ENCODE measurements around the gene CPNE6. TPM values are rescaled to one million over a fixed set of nuclear protein-coding genes. Genes with fewer than 3 reads are reported as not detected.

CPNE6 gene
- total and polyA plus RNA-seq, 2 donors (not counting 1 experiment from before 2014, with no cell fraction given): not detected

DNA sequence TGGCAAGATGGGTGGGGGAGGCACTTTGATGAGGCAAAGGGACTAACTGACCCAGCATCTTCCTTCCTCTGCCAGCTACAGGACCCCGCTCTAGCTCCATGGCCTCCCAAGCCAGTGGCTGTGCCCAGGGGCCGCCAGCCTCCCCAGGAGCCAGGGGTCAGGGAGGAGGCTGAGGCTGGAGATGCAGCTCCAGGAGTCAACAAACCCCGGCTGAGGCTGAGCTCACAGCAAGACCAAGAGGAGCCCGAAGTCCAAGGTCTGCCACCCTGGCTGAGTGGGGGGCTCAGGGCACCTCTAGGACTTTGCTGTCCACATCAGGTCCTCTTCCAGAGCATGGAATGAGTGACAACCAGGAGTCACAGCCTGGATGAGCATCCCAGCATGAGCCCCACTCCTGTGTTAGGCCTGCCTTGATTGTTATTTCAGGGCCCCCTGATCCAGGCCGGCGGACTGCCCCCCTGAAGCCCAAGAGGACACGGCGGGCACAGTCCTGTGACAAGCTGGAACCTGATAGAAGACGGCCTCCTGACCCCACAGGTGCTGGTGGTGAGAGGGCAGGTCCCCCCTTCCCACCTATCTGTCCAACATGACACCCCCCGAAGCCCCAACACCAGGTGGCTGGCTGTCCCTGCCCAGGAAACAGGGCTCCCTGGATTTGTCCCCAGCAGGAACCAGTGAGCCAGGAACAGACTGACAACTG is 2.5 kb upstream of the CPNE6 start:
- CTCF ChIA-PET: interaction anchor here (1.1 to 1.3 kb wide), 3 partner anchors 22 to 40 kb away, joined by 3 to 4 read pairs (median 3); no protein-coding TSS in a partner anchor
- no peak overlapping the region for H3K27ac Mint-ChIP-seq
- H3K79me2 ChIP-seq (ENCODE audit: control insufficient read depth, insufficient read depth, low read length): no peaks in the 10 kb centered on the region
- DNase-seq (no peak), ATAC-seq (ENCODE audit: low read depth) (no peak)
- no peaks in the 10 kb centered on the region for H3K9me3 Mint-ChIP-seq (ENCODE audit: insufficient read depth)
- no peaks in the 10 kb centered on the region for H4K20me1 ChIP-seq (ENCODE audit: control insufficient read depth, insufficient read depth, low read length, poor library complexity, severe bottlenecking)
- no peak overlapping the region for H3K9ac ChIP-seq (ENCODE audit: low read length)
- H3K4me2 ChIP-seq (replicated peaks; ENCODE audit: low read depth, low read length, poor library complexity, severe bottlenecking): no peak overlapping the region
- H3K4me1 Mint-ChIP-seq: no peaks in the 10 kb centered on the region
- no peak overlapping the region for H3K27ac ChIP-seq (ENCODE audit: low read length in 2 of 2)
- peaks cover 4% of the 10 kb centered on the region for H3K27me3 Mint-ChIP-seq
- intact Hi-C loops (cut with micrococcal nuclease): no loop called here
- no peak overlapping the region for H3K4me3 ChIP-seq (ENCODE audit: control extremely low read depth in 1 of 5, extremely low read depth in 1 of 5, insufficient read depth in 1 of 5, low read depth in 2 of 5, low read length in 4 of 5)
- no peak overlapping the region for H2AFZ ChIP-seq (ENCODE audit: insufficient read depth, low read depth, low read length, poor library complexity, severe bottlenecking)
- no peaks in the 10 kb centered on the region for H3K9me3 ChIP-seq (ENCODE audit: control extremely low read depth in 1 of 3, control insufficient read depth in 2 of 3, insufficient read depth in 1 of 3, low read length in 2 of 3)
- H3K36me3 ChIP-seq (replicated peaks in 1 of 2; ENCODE audit: control extremely low read depth in 1 of 2, control insufficient read depth in 1 of 2, extremely low read depth in 1 of 2, insufficient read depth in 2 of 2, low read length in 1 of 2): no peaks in the 10 kb centered on the region
- POLR2A ChIA-PET: no interaction called here
- 91% methylated on average over 7 of the region's 10 CpGs for WGBS (ENCODE audit: insufficient coverage)
- TF ChIP-seq EZH2 (IDR thresholded peaks at IDR 0.05; ENCODE audit: borderline replicate concordance, insufficient read depth, low read depth, low read length, poor library complexity, severe bottlenecking): no peak
- peaks cover 0 to 4% (median 0%) of the 10 kb centered on the region in 4 experiments for H3K27me3 ChIP-seq (replicated peaks in 1 of 4; ENCODE audit: control extremely low read depth in 1 of 4, control insufficient read depth in 3 of 4, insufficient read depth in 4 of 4, low read length in 3 of 4)
- H3K4me3 Mint-ChIP-seq: no peak overlapping the region
- no peaks in the 10 kb centered on the region for H3K4me1 ChIP-seq (ENCODE audit: control insufficient read depth in 2 of 2, insufficient read depth in 2 of 2, low read length in 2 of 2)

DNA sequence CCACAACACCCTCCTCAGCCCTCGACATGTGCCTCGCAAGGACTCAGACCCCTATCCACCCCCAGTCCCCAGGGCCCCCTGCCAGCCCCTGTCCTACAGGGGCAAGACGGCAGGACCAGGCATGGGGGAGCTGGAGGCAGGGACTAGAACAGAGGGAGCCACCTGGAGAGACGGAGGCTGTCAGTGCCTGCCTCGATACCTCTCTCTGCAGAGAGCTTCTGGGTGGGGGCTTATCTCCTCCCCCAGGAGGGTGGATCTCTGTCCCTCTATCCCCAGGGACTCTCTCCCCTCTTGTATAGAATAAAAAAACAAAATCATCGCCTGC is 2.0 kb upstream of the CPNE6 start:
- Histone ChIP-seq H3K4me1 (ENCODE audit: control insufficient read depth in 2 of 2, insufficient read depth in 2 of 2, low read length in 2 of 2) (no peaks in the 10 kb centered on the region), H3K4me2 (replicated peaks; ENCODE audit: low read depth, low read length, poor library complexity, severe bottlenecking) (no peak overlapping the region), H3K9me3 (ENCODE audit: control extremely low read depth in 1 of 3, control insufficient read depth in 2 of 3, insufficient read depth in 1 of 3, low read length in 2 of 3) (no peaks in the 10 kb centered on the region), H2AFZ (ENCODE audit: insufficient read depth, low read depth, low read length, poor library complexity, severe bottlenecking) (no peak overlapping the region), H4K20me1 (ENCODE audit: control insufficient read depth, insufficient read depth, low read length, poor library complexity, severe bottlenecking) (no peaks in the 10 kb centered on the region), H3K36me3 (replicated peaks in 1 of 2; ENCODE audit: control extremely low read depth in 1 of 2, control insufficient read depth in 1 of 2, extremely low read depth in 1 of 2, insufficient read depth in 2 of 2, low read length in 1 of 2) (no peaks in the 10 kb centered on the region), H3K9ac (ENCODE audit: low read length) (no peak overlapping the region), H3K4me3 (ENCODE audit: control extremely low read depth in 1 of 5, extremely low read depth in 1 of 5, insufficient read depth in 1 of 5, low read depth in 2 of 5, low read length in 4 of 5) (no peak overlapping the region), H3K27me3 (replicated peaks in 1 of 4; ENCODE audit: control extremely low read depth in 1 of 4, control insufficient read depth in 3 of 4, insufficient read depth in 4 of 4, low read length in 3 of 4) (peaks cover 0 to 4% (median 0%) of the 10 kb centered on the region in 4 experiments), H3K27ac (ENCODE audit: low read length in 2 of 2) (no peak overlapping the region), H3K79me2 (ENCODE audit: control insufficient read depth, insufficient read depth, low read length) (no peaks in the 10 kb centered on the region)
- Mint-ChIP-seq H3K4me3 (no peak overlapping the region), H3K27ac (no peak overlapping the region), H3K9me3 (ENCODE audit: insufficient read depth) (no peaks in the 10 kb centered on the region), H3K4me1 (no peaks in the 10 kb centered on the region), H3K27me3 (peaks cover 4% of the 10 kb centered on the region)
- POLR2A ChIA-PET: no interaction called here
- ATAC-seq (ENCODE audit: low read depth): no peak
- 100% methylated on average over 2 of the region's 6 CpGs for WGBS (ENCODE audit: insufficient coverage)
- intact Hi-C loops (cut with micrococcal nuclease): no loop called here
- DNase-seq: no peak
- CTCF ChIA-PET: interaction anchor here (1.3 kb wide), 1 partner anchor 23 kb away, joined by 3 read pairs; no protein-coding TSS in a partner anchor
- TF ChIP-seq CTCF (IDR thresholded peaks at IDR 0.05) (no peak), EZH2 (IDR thresholded peaks at IDR 0.05; ENCODE audit: borderline replicate concordance, insufficient read depth, low read depth, low read length, poor library complexity, severe bottlenecking) (no peak)

Data from B cell (primary cell).